ENCODE measurements around the gene PSKH1.

The PSKH1 gene

GRCh38 chr16:67953641-67954375 is 60.8 kb downstream of the PSKH1 start:
- Histone ChIP-seq H2BK5ac (ENCODE audit: low read depth, low read length, poor library complexity, severe bottlenecking) (no peak overlapping the region), H3K23ac (ENCODE audit: low read length in 2 of 2) (no peak overlapping the region), H4K91ac (ENCODE audit: low read length) (no peak overlapping the region), H3K4me1 (ENCODE audit: control insufficient read depth, insufficient read depth, low read depth, low read length) (no peaks in the 10 kb centered on the region), H3K27me3 (ENCODE audit: control insufficient read depth in 1 of 2, insufficient read depth in 1 of 2, low read length in 2 of 2) (no peaks in the 10 kb centered on the region), H2BK120ac (ENCODE audit: low read depth, low read length) (no peak overlapping the region), H3K79me1 (replicated peaks; ENCODE audit: low read length, poor library complexity, severe bottlenecking) (peaks cover 50% of the 10 kb centered on the region), H2AK5ac (ENCODE audit: low read length, severe bottlenecking) (no peak overlapping the region), H3K4ac (ENCODE audit: low read depth in 1 of 2, low read length in 2 of 2) (peak overlapping the region in 1 of 2 experiments; percentile 35), H2BK15ac (ENCODE audit: low read depth, poor library complexity, severe bottlenecking) (no peak overlapping the region), H3K27ac (ENCODE audit: low read length, poor library complexity, severe bottlenecking) (no peak overlapping the region), H2AFZ (ENCODE audit: low read depth, low read length) (no peak overlapping the region), H3K4me2 (ENCODE audit: low read length, poor library complexity, severe bottlenecking) (no peak overlapping the region), H3K18ac (ENCODE audit: low read depth in 1 of 2, low read length in 2 of 2) (no peak overlapping the region), H3K9ac (ENCODE audit: low read length) (no peak overlapping the region), H3K9me3 (ENCODE audit: control insufficient read depth, low read length) (no peaks in the 10 kb centered on the region), H3K36me3 (ENCODE audit: control insufficient read depth in 1 of 2, insufficient read depth in 2 of 2, low read depth in 1 of 2, low read length in 2 of 2) (peaks cover 78 to 83% of the 10 kb centered on the region in 2 experiments), H3K14ac (ENCODE audit: low read length in 2 of 2) (no peak overlapping the region), H3K4me3 (ENCODE audit: insufficient read depth in 1 of 2, low read depth in 1 of 2, low read length in 2 of 2) (no peak overlapping the region), H4K8ac (ENCODE audit: low read length) (no peak overlapping the region), H2BK12ac (ENCODE audit: low read length in 2 of 2) (no peak overlapping the region)
- WGBS = 99% methylated on average over 7 of the region's 8 CpGs
- no peak for DNase-seq

- Histone ChIP-seq H3K4ac (ENCODE audit: low read depth in 1 of 2, low read length in 2 of 2) (peak overlapping the region in 1 of 2 experiments; percentile 35), H4K8ac (ENCODE audit: low read length) (no peak overlapping the region), H3K36me3 (ENCODE audit: control insufficient read depth in 1 of 2, insufficient read depth in 2 of 2, low read depth in 1 of 2, low read length in 2 of 2) (peaks cover 79 to 84% of the 10 kb centered on the region in 2 experiments), H2BK120ac (ENCODE audit: low read depth, low read length) (no peak overlapping the region), H2AK5ac (ENCODE audit: low read length, severe bottlenecking) (no peak overlapping the region), H3K9ac (ENCODE audit: low read length) (peak overlapping the region; percentile 13), H3K18ac (ENCODE audit: low read depth in 1 of 2, low read length in 2 of 2) (no peak overlapping the region), H3K27ac (ENCODE audit: low read length, poor library complexity, severe bottlenecking) (no peak overlapping the region), H3K4me2 (ENCODE audit: low read length, poor library complexity, severe bottlenecking) (no peak overlapping the region), H3K9me3 (ENCODE audit: control insufficient read depth, low read length) (no peaks in the 10 kb centered on the region), H3K4me3 (ENCODE audit: insufficient read depth in 1 of 2, low read depth in 1 of 2, low read length in 2 of 2) (no peak overlapping the region), H2BK15ac (ENCODE audit: low read depth, poor library complexity, severe bottlenecking) (no peak overlapping the region), H2AFZ (ENCODE audit: low read depth, low read length) (no peak overlapping the region), H3K23ac (ENCODE audit: low read length in 2 of 2) (no peak overlapping the region), H3K4me1 (ENCODE audit: control insufficient read depth, insufficient read depth, low read depth, low read length) (peaks cover 3% of the 10 kb centered on the region), H3K14ac (ENCODE audit: low read length in 2 of 2) (no peak overlapping the region), H4K91ac (ENCODE audit: low read length) (no peak overlapping the region), H3K27me3 (ENCODE audit: control insufficient read depth in 1 of 2, insufficient read depth in 1 of 2, low read length in 2 of 2) (no peaks in the 10 kb centered on the region), H3K79me1 (replicated peaks; ENCODE audit: low read length, poor library complexity, severe bottlenecking) (peaks cover 52% of the 10 kb centered on the region), H2BK5ac (ENCODE audit: low read depth, low read length, poor library complexity, severe bottlenecking) (no peak overlapping the region), H2BK12ac (ENCODE audit: low read length in 2 of 2) (no peak overlapping the region)
- WGBS = 97% methylated on average over 10 of the region's 10 CpGs
- DNase-seq = no peak
Measured at GRCh38 chr16:67954421-67955196, 61.6 kb downstream of the PSKH1 start.

GRCh38 chr16:67957622-67958021 is 64.6 kb downstream of the PSKH1 start:
- Histone ChIP-seq H3K79me1 (replicated peaks; ENCODE audit: low read length, poor library complexity, severe bottlenecking) (peaks cover 59% of the 10 kb centered on the region), H3K27ac (ENCODE audit: low read length, poor library complexity, severe bottlenecking) (no peak overlapping the region), H3K4me2 (ENCODE audit: low read length, poor library complexity, severe bottlenecking) (no peak overlapping the region), H3K4ac (ENCODE audit: low read depth in 1 of 2, low read length in 2 of 2) (no peak overlapping the region), H2BK5ac (ENCODE audit: low read depth, low read length, poor library complexity, severe bottlenecking) (no peak overlapping the region), H3K9me3 (ENCODE audit: control insufficient read depth, low read length) (no peaks in the 10 kb centered on the region), H2BK15ac (ENCODE audit: low read depth, poor library complexity, severe bottlenecking) (no peak overlapping the region), H4K91ac (ENCODE audit: low read length) (no peak overlapping the region), H2AK5ac (ENCODE audit: low read length, severe bottlenecking) (no peak overlapping the region), H2BK12ac (ENCODE audit: low read length in 2 of 2) (no peak overlapping the region), H3K4me3 (ENCODE audit: insufficient read depth in 1 of 2, low read depth in 1 of 2, low read length in 2 of 2) (no peak overlapping the region), H2AFZ (ENCODE audit: low read depth, low read length) (no peak overlapping the region), H3K9ac (ENCODE audit: low read length) (no peak overlapping the region), H3K27me3 (ENCODE audit: control insufficient read depth in 1 of 2, insufficient read depth in 1 of 2, low read length in 2 of 2) (no peaks in the 10 kb centered on the region), H4K8ac (ENCODE audit: low read length) (no peak overlapping the region), H3K23ac (ENCODE audit: low read length in 2 of 2) (no peak overlapping the region), H3K4me1 (ENCODE audit: control insufficient read depth, insufficient read depth, low read depth, low read length) (peaks cover 19% of the 10 kb centered on the region), H3K36me3 (ENCODE audit: control insufficient read depth in 1 of 2, insufficient read depth in 2 of 2, low read depth in 1 of 2, low read length in 2 of 2) (peaks cover 78 to 84% of the 10 kb centered on the region in 2 experiments), H2BK120ac (ENCODE audit: low read depth, low read length) (no peak overlapping the region), H3K14ac (ENCODE audit: low read length in 2 of 2) (no peak overlapping the region), H3K18ac (ENCODE audit: low read depth in 1 of 2, low read length in 2 of 2) (no peak overlapping the region)
- DNase-seq = no peak
- WGBS = 97% methylated on average over 9 of the region's 9 CpGs
